ENCODE results near the gene TXNDC12. TPM values are rescaled to one million over a fixed set of nuclear protein-coding genes. Genes with fewer than 3 reads are reported as not detected.

TXNDC12 gene
- total and polyA plus RNA-seq, 12 donors = 15.6 to 34.9 (median 27.3) TPM

DNA sequence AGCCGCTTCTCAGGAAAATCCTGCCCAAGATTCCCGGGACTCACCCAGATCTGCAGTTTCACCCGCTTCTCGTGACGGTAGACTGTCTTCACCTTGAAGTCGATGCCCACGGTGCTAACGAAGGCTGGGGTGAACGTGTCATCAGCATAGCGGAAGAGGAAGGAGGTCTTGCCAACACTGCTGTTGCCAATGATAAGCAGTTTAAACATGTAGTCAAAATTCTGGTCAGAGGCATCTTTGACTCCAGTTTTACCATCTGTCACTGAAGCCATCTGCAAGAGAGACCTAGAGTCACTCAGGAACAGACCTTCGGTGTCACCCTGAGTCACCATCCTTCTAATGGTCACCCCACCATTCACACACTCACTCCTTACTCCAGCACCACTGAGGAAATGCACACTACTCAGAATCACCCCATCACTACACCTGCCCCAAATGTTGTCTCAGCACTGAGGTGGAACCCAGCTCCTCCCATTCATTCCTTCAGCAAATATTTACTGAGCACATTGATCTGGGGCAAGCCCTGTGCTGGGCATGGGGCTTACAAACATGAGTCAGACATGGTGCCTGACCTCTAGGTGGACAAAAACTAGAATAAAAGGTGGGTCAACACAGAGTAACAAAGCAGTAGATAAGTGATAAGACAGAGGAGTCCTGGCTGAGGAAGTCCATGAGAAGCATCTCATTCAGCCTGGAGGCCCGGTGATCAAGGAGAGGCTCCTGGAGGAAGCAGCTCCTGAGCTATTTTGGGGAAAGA, 78.0 kb downstream of the TXNDC12 start:
- Histone ChIP-seq H3K4me3 (no peak overlapping the region), H3K27ac (no peak overlapping the region), H3K36me3 (no peaks in the 10 kb centered on the region), H3K27me3 (no peaks in the 10 kb centered on the region), H3K4me1 (no peaks in the 10 kb centered on the region), H3K9me3 (no peaks in the 10 kb centered on the region)
- ATAC-seq = no peak
- no peak for DNase-seq
- TF ChIP-seq, protein P1, sequence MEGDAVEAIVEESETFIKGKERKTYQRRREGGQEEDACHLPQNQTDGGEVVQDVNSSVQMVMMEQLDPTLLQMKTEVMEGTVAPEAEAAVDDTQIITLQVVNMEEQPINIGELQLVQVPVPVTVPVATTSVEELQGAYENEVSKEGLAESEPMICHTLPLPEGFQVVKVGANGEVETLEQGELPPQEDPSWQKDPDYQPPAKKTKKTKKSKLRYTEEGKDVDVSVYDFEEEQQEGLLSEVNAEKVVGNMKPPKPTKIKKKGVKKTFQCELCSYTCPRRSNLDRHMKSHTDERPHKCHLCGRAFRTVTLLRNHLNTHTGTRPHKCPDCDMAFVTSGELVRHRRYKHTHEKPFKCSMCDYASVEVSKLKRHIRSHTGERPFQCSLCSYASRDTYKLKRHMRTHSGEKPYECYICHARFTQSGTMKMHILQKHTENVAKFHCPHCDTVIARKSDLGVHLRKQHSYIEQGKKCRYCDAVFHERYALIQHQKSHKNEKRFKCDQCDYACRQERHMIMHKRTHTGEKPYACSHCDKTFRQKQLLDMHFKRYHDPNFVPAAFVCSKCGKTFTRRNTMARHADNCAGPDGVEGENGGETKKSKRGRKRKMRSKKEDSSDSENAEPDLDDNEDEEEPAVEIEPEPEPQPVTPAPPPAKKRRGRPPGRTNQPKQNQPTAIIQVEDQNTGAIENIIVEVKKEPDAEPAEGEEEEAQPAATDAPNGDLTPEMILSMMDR (IDR thresholded peaks at IDR 0.05) = no peak
- intact Hi-C loops (cut with DNase I) = no loop called here
- 82 to 83% methylated on average over 12 of the region's 12 CpGs for WGBS, 2 donors

DNA sequence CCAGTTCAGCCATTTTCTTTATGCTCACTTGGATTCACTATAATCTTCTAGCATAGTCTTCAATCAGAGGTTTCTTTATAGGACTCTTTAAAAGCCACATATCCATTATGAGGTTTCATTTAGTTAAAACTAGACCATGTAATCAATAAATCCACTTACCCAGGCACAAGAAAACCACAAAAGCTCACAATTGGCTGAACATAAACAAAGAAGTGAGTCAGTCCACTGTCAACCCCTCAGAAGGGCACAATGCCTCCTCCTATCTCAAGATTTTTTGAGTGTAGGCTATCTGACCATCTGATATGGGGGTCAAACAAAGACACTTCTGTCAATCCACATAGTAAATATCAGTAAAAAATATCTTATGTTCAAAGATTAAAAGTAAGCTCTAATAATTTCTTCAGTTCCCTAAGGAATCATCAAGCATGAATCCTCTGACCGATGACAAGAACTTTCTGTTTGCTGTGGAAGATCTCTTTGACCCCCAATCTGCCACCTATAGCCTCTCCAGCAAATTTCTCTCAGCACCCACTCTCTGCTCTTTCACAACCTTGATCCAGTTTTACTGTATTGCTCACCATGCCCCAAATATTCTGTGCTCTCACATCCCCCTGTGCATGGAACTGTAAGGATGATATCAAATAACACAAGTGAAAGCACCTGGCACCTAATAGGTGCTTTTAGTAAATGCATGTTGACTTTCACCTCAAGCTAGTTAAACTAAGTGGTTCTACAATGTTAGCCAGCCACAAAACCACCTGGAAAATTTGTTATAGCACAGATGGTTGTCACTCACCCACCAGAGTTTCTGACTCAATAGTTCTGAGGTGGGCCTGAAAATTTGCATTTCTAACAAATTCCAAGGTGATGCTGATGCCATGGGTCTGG, 81.2 kb downstream of the TXNDC12 start:
- Histone ChIP-seq H3K4me1 (no peaks in the 10 kb centered on the region), H3K9me3 (no peaks in the 10 kb centered on the region), H3K36me3 (no peaks in the 10 kb centered on the region), H3K27me3 (peaks cover 0 to 7% (median 4%) of the 10 kb centered on the region in 7 donors), H3K27ac (no peak overlapping the region), H3K4me3 (no peak overlapping the region)
- TF ChIP-seq, protein P1 (IDR thresholded peaks at IDR 0.05) = no peak
- no peak for DNase-seq
- ATAC-seq = no peak
- 85 to 90% methylated on average over 1 of the region's 1 CpG for WGBS, 2 donors
- intact Hi-C loops (cut with DNase I) = no loop called here

Other genes with a start within 250 kb of the TXNDC12 start
- gene NRDC, start 176.5 kb downstream of the TXNDC12 start, total RNA-seq = 100 to 1,000 TPM; 115 to 163 (median 135) TPM
- 100 to 1,000 TPM in 1 of 2 donors, 10 to 100 TPM in 1; 77.8 to 228 TPM for gene NRDC, start 176.5 kb downstream of the TXNDC12 start, polyA plus RNA-seq
- gene RAB3B, start 64.5 kb downstream of the TXNDC12 start, total RNA-seq = under 1 TPM in 1 of 10 donors, not detected in 9; 0.02 TPM
- under 1 TPM in 1 of 2 donors, not detected in 1; 0.01 TPM for gene RAB3B, start 64.5 kb downstream of the TXNDC12 start, polyA plus RNA-seq
- gene KTI12, start 21.4 kb downstream of the TXNDC12 start, total RNA-seq = 1 to 10 TPM; 1.9 to 4.2 (median 3.5) TPM
- 1 to 10 TPM; 2.6 to 7.5 TPM for gene KTI12, start 21.4 kb downstream of the TXNDC12 start, polyA plus RNA-seq
- gene BTF3L4, start 1.1 kb upstream of the TXNDC12 start, total RNA-seq = 10 to 100 TPM; 27.7 to 37.1 (median 30.2) TPM
- 10 to 100 TPM; 24.9 to 36.3 TPM for gene BTF3L4, start 1.1 kb upstream of the TXNDC12 start, polyA plus RNA-seq
- gene ZFYVE9, start 86.9 kb upstream of the TXNDC12 start, total RNA-seq = 10 to 100 TPM; 13.5 to 22.2 (median 15.8) TPM
- 1 to 10 TPM; 2.6 to 5.2 TPM for gene ZFYVE9, start 86.9 kb upstream of the TXNDC12 start, polyA plus RNA-seq